ENCODE results near the gene SLFN12.
"Not testable (repeated sequence)": the region's sequence is repeated elsewhere in the genome, so short reads cannot be mapped to it uniquely, and the experiment has no call there.

SLFN12 gene

DNA sequence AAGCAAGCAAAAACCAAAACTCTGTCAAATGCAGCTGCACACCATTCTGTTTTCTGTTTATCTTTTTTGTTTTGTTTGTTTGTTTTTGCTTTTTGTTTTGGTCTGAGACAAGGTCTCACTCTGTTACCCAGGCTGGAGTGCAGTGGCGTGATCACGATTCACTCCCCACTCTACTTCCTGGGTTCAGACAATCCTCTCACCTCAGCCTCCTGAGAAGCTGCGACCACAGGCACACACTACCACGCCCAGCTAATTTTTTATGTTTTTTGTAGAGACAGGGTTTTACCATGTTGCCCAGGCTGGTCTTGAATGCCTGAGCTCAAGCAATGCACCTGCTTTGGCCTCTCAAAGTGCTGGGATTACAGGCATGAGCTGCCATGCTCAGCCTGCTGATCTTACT lies 35.5 kb upstream of the SLFN12 start:
- H3K36me3 ChIP-seq: no peaks in the 10 kb centered on the region
- TF ChIP-seq, protein P1, sequence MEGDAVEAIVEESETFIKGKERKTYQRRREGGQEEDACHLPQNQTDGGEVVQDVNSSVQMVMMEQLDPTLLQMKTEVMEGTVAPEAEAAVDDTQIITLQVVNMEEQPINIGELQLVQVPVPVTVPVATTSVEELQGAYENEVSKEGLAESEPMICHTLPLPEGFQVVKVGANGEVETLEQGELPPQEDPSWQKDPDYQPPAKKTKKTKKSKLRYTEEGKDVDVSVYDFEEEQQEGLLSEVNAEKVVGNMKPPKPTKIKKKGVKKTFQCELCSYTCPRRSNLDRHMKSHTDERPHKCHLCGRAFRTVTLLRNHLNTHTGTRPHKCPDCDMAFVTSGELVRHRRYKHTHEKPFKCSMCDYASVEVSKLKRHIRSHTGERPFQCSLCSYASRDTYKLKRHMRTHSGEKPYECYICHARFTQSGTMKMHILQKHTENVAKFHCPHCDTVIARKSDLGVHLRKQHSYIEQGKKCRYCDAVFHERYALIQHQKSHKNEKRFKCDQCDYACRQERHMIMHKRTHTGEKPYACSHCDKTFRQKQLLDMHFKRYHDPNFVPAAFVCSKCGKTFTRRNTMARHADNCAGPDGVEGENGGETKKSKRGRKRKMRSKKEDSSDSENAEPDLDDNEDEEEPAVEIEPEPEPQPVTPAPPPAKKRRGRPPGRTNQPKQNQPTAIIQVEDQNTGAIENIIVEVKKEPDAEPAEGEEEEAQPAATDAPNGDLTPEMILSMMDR (IDR thresholded peaks at IDR 0.05): no peak
- H3K27me3 ChIP-seq: peaks cover 0 to 15% of the 10 kb centered on the region in 2 donors
- no peak overlapping the region for H3K27ac ChIP-seq
- intact Hi-C loops (cut with DNase I; ENCODE audit: low total_unique reads): no loop called here
- no peak for DNase-seq
- H3K4me1 ChIP-seq: no peaks in the 10 kb centered on the region
- no peak overlapping the region for H3K4me3 ChIP-seq
- no peaks in the 10 kb centered on the region for H3K9me3 ChIP-seq

DNA sequence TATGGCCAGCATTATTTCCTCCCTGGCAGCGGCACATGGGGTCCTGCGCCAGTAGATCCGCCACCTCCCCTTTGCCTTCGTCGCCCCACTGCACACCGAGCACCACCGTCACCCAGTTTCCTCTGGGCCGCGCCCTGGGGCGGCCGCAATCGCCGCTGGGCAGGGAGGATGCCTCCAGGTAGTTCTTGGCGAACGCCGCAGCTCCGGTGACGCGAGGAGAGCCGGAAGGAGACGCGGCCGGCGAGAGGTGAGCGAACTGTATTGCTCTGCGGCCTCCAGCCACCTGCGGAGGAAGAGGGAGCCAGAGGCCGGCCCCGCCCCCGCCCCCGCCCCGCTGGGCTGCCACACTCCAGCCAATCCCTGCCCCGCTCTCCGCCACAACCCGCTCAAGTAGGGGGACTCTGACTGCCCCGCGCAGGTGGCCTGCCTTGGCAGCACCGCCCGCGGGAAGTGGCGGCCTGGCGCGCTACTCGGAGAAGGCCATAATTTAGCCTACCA lies 28.1 kb upstream of the SLFN12 start:
- no peaks in the 10 kb centered on the region for H3K9me3 ChIP-seq
- no peaks in the 10 kb centered on the region for H3K36me3 ChIP-seq
- H3K27me3 ChIP-seq: peaks cover 0 to 28% of the 10 kb centered on the region in 2 donors
- H3K4me1 ChIP-seq: peaks cover 0 to 6% (median 0%) of the 10 kb centered on the region in 4 donors
- no peak for DNase-seq
- TF ChIP-seq, protein P1 (IDR thresholded peaks at IDR 0.05): no peak
- intact Hi-C loops (cut with DNase I; ENCODE audit: low total_unique reads): no loop called here
- H3K4me3 ChIP-seq: peak overlapping the region in 1 of 2 donors; percentile 27
- no peak overlapping the region for H3K27ac ChIP-seq

DNA sequence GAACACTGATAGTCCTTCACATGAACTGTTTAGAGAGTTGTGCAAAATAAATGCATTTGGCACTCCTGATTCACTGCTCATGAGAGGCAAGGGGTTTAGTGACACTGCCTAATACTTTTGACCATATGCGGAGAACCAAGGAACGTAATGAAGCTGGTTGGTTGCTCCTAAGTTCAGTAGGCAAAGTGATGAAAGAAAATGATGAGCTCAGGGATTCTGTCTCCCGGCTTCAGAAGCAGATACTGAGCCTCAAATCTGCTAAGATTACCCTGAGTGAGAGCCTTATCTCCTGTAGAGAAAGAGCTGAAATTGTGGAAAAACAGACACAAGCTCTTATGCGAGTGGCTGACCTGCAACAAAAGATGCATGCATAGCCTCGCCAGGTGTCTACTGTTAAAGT lies 21.7 kb upstream of the SLFN12 start:
- H3K4me3 ChIP-seq; intact Hi-C loops (cut with DNase I; ENCODE audit: low total_unique reads); H3K36me3 ChIP-seq; H3K4me1 ChIP-seq; H3K27ac ChIP-seq; DNase-seq; H3K9me3 ChIP-seq: not testable (repeated sequence)
- peaks cover 2 to 18% of the 10 kb centered on the region in 2 donors for H3K27me3 ChIP-seq

DNA sequence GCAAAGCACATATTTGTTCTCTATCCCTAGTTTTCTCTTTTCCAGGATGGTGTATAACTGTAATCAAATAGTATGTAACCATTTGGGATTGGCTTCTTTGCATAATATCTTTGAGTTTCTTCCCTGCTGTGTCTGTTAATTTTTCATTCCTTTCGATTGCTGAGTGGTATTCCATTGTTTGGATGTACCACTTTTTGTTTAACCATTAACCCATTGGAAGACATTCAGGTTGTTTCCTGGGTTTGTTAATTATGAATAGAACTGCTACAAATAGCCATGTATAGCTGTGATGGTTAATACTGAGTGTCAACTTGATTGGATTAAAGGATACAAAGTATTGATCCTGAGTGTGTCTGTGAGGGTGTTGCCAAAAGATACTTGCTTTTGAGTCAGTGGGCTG lies 20.9 kb upstream of the SLFN12 start:
- no peak overlapping the region for H3K4me3 ChIP-seq

DNA sequence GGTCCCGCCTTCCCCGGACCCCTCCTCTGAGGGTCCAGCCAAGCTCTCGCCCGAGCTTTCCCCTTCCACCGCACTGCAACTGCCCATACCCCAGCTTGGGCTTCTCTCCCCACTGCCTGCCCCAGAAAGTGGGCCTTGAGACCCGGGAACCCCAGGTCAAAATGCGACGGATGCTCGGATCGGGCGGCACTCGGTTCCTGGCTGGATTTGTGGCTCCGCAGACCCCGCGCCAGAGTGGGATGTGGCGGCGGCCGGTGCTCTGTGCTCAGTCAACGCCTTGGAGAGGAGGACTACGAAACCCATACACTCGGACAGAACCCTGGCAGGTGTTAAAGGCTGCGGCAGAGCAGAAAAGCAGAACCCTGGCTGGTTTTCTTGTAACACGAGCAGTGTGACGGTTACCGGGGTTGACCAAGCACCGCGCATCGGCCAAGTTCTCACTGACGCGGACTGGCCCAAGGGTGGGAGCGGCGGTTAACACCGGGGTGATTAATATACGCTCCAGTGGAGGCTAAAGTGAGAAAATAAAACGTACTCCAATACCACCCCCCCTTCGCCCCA lies 17.2 kb upstream of the SLFN12 start:
- Histone ChIP-seq H3K36me3 (no peaks in the 10 kb centered on the region), H3K27me3 (peaks cover 2 to 25% of the 10 kb centered on the region in 2 donors), H3K4me1 (peaks cover 0 to 22% (median 4%) of the 10 kb centered on the region in 4 donors), H3K9me3 (no peaks in the 10 kb centered on the region), H3K4me3 (peak overlapping the region; percentile 31 to 63), H3K27ac (no peak overlapping the region)
- intact Hi-C loops (cut with DNase I; ENCODE audit: low total_unique reads): no loop called here
- TF ChIP-seq, protein P1 (IDR thresholded peaks at IDR 0.05): no peak
- DNase-seq: peak; percentile 21 to 63

More for the DNA sequence above, 20.9 kb upstream of the SLFN12 start:
- peaks cover 2 to 24% of the 10 kb centered on the region in 2 donors for H3K27me3 ChIP-seq
- no peak overlapping the region for H3K27ac ChIP-seq
- intact Hi-C loops (cut with DNase I; ENCODE audit: low total_unique reads): no loop called here
- H3K36me3 ChIP-seq: no peaks in the 10 kb centered on the region
- TF ChIP-seq, protein P1 (IDR thresholded peaks at IDR 0.05): no peak
- peaks cover 0 to 16% (median 2%) of the 10 kb centered on the region in 4 donors for H3K4me1 ChIP-seq
- H3K9me3 ChIP-seq: no peaks in the 10 kb centered on the region
- DNase-seq: no peak

DNA sequence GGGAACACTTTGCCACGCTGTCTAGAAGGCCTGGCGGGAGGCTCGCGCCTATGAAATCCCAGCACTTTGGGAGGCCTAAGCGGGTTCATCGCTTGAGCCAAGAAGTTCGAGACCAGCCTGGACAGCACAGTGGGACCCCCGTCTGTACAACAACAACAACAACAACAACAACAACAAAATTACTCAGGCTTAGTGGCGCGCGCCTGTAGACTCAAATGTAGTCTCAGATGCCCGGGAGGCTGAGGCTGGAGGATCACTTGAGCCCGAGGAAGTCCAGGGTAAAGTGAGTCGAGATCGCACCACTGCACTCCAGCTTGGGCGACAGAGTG lies 16.6 kb upstream of the SLFN12 start:
- peak overlapping the region; percentile 48 to 63 for H3K4me3 ChIP-seq
- intact Hi-C loops (cut with DNase I; ENCODE audit: low total_unique reads): no loop called here
- no peaks in the 10 kb centered on the region for H3K36me3 ChIP-seq

More for the DNA sequence above, 16.6 kb upstream of the SLFN12 start:
- H3K27me3 ChIP-seq: peaks cover 2 to 19% of the 10 kb centered on the region in 2 donors
- H3K9me3 ChIP-seq: no peaks in the 10 kb centered on the region
- DNase-seq: no peak
- TF ChIP-seq, protein P1 (IDR thresholded peaks at IDR 0.05): no peak
- H3K4me1 ChIP-seq: peaks cover 0 to 22% (median 4%) of the 10 kb centered on the region in 4 donors
- H3K27ac ChIP-seq: no peak overlapping the region
